SK-N-MC (cell line): Measurements from ENCODE around the gene KRTAP10-8.

Experiments
- EZH2 ChIP-seq: fragments of 200-600 bp; sonication (generic); IDR thresholded peaks from one replicate; pipeline ENCODE4 v1.6.1; 2017; ENCODE audit warnings: antibody characterized with exemption
- FOXP2 ChIP-seq: optimal IDR thresholded peaks from 2 replicates; pipeline ENCODE3; 2011; ENCODE audit warnings: mild to moderate bottlenecking, moderate library complexity; ENCODE audit not compliant: insufficient read depth; ENCODE audit errors: extremely low read length, control extremely low read depth
- POLR2AphosphoS5 ChIP-seq: IDR thresholded peaks from 2 replicates; pipeline ENCODE4 v1.6.1; 2012; ENCODE audit warnings: mild to moderate bottlenecking, low read depth, low read length, borderline replicate concordance

DNA sequence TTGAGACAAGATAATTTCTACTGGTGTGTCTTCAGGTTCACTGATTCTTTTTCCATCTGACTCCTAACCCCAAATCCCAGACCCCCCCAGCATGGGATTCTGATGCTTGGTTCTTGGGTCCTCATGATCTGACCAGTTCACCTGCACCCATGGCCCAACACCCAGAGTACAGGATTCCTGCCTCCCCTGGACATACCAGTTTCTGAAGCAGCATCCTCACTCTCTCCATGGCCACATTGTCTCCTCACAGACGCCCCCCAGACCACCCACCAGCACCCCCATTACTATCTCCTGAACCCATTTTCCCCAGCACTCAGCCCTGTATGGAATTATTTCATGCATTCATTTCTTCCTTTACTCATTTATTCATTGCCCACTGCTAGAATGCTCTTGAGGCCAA lies 45.0 kb downstream of the KRTAP10-8 start:
- TF ChIP-seq POLR2AphosphoS5 (no peak), EZH2 (no peak), FOXP2 (no peak)
